ENCODE results near the gene GNAQ. TPM values are rescaled to one million over a fixed set of nuclear protein-coding genes. Genes with fewer than 3 reads are reported as not detected.

Gene GNAQ
- total and polyA plus RNA-seq, 2 donors (not counting 1 experiment from before 2014, with no cell fraction given) = 0.60 to 1.4 TPM

- Histone ChIP-seq H4K20me1 (ENCODE audit: control insufficient read depth, insufficient read depth, low read length, poor library complexity, severe bottlenecking) (no peaks in the 10 kb centered on the region), H3K27ac (ENCODE audit: low read length in 2 of 2) (no peak overlapping the region), H3K4me1 (ENCODE audit: control insufficient read depth in 2 of 2, insufficient read depth in 2 of 2, low read length in 2 of 2) (no peaks in the 10 kb centered on the region), H3K9ac (ENCODE audit: low read length) (no peak overlapping the region), H3K79me2 (ENCODE audit: control insufficient read depth, insufficient read depth, low read length) (no peaks in the 10 kb centered on the region), H3K9me3 (ENCODE audit: control extremely low read depth in 1 of 3, control insufficient read depth in 2 of 3, insufficient read depth in 1 of 3, low read length in 2 of 3) (peaks cover 0 to 4% (median 0%) of the 10 kb centered on the region in 3 donors), H2AFZ (ENCODE audit: insufficient read depth, low read depth, low read length, poor library complexity, severe bottlenecking) (no peak overlapping the region), H3K4me2 (replicated peaks; ENCODE audit: low read depth, low read length, poor library complexity, severe bottlenecking) (no peak overlapping the region), H3K27me3 (replicated peaks in 1 of 4; ENCODE audit: control extremely low read depth in 1 of 4, control insufficient read depth in 3 of 4, insufficient read depth in 4 of 4, low read length in 3 of 4) (no peaks in the 10 kb centered on the region), H3K36me3 (replicated peaks in 1 of 2; ENCODE audit: control extremely low read depth in 1 of 2, control insufficient read depth in 1 of 2, extremely low read depth in 1 of 2, insufficient read depth in 2 of 2, low read length in 1 of 2) (no peaks in the 10 kb centered on the region), H3K4me3 (ENCODE audit: control extremely low read depth in 1 of 5, extremely low read depth in 1 of 5, insufficient read depth in 1 of 5, low read depth in 2 of 5, low read length in 4 of 5) (no peak overlapping the region)
- ATAC-seq (ENCODE audit: low read depth) = no peak
- H3K27ac Mint-ChIP-seq = no peak overlapping the region
- DNase-seq = no peak
- ChIA-PET POLR2A (no interaction called here), CTCF (no interaction called here)
- H3K4me1 Mint-ChIP-seq = no peaks in the 10 kb centered on the region
- TF ChIP-seq, protein P1, sequence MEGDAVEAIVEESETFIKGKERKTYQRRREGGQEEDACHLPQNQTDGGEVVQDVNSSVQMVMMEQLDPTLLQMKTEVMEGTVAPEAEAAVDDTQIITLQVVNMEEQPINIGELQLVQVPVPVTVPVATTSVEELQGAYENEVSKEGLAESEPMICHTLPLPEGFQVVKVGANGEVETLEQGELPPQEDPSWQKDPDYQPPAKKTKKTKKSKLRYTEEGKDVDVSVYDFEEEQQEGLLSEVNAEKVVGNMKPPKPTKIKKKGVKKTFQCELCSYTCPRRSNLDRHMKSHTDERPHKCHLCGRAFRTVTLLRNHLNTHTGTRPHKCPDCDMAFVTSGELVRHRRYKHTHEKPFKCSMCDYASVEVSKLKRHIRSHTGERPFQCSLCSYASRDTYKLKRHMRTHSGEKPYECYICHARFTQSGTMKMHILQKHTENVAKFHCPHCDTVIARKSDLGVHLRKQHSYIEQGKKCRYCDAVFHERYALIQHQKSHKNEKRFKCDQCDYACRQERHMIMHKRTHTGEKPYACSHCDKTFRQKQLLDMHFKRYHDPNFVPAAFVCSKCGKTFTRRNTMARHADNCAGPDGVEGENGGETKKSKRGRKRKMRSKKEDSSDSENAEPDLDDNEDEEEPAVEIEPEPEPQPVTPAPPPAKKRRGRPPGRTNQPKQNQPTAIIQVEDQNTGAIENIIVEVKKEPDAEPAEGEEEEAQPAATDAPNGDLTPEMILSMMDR (IDR thresholded peaks at IDR 0.05) = no peak
- TF ChIP-seq EZH2 (IDR thresholded peaks at IDR 0.05; ENCODE audit: borderline replicate concordance, insufficient read depth, low read depth, low read length, poor library complexity, severe bottlenecking) = no peak
- no peaks in the 10 kb centered on the region for H3K9me3 Mint-ChIP-seq (ENCODE audit: insufficient read depth)
- no peaks in the 10 kb centered on the region for H3K27me3 Mint-ChIP-seq
- WGBS (ENCODE audit: insufficient coverage) = no CpG with 5 or more reads among the region's 9 CpGs
- intact Hi-C loops (cut with micrococcal nuclease) = loop anchor here (5.0 kb wide), 1 partner anchor 296 kb away; no protein-coding TSS in a partner anchor
- no peak overlapping the region for H3K4me3 Mint-ChIP-seq
Measured at GRCh38 chr9:77753180-77753579, 278.4 kb downstream of the GNAQ start.

GRCh38 chr9:77752554-77752953, 279.1 kb downstream of the GNAQ start:
- Mint-ChIP-seq H3K27me3 (no peaks in the 10 kb centered on the region), H3K4me1 (no peaks in the 10 kb centered on the region), H3K4me3 (no peak overlapping the region), H3K27ac (no peak overlapping the region), H3K9me3 (ENCODE audit: insufficient read depth) (no peaks in the 10 kb centered on the region)
- Histone ChIP-seq H3K27me3 (replicated peaks in 1 of 4; ENCODE audit: control extremely low read depth in 1 of 4, control insufficient read depth in 3 of 4, insufficient read depth in 4 of 4, low read length in 3 of 4) (no peaks in the 10 kb centered on the region), H3K27ac (ENCODE audit: low read length in 2 of 2) (no peak overlapping the region), H3K36me3 (replicated peaks in 1 of 2; ENCODE audit: control extremely low read depth in 1 of 2, control insufficient read depth in 1 of 2, extremely low read depth in 1 of 2, insufficient read depth in 2 of 2, low read length in 1 of 2) (no peaks in the 10 kb centered on the region), H3K4me2 (replicated peaks; ENCODE audit: low read depth, low read length, poor library complexity, severe bottlenecking) (no peak overlapping the region), H3K9ac (ENCODE audit: low read length) (no peak overlapping the region), H3K9me3 (ENCODE audit: control extremely low read depth in 1 of 3, control insufficient read depth in 2 of 3, insufficient read depth in 1 of 3, low read length in 2 of 3) (peaks cover 0 to 4% (median 0%) of the 10 kb centered on the region in 3 donors), H3K4me3 (ENCODE audit: control extremely low read depth in 1 of 5, extremely low read depth in 1 of 5, insufficient read depth in 1 of 5, low read depth in 2 of 5, low read length in 4 of 5) (no peak overlapping the region), H4K20me1 (ENCODE audit: control insufficient read depth, insufficient read depth, low read length, poor library complexity, severe bottlenecking) (no peaks in the 10 kb centered on the region), H3K4me1 (ENCODE audit: control insufficient read depth in 2 of 2, insufficient read depth in 2 of 2, low read length in 2 of 2) (no peaks in the 10 kb centered on the region), H2AFZ (ENCODE audit: insufficient read depth, low read depth, low read length, poor library complexity, severe bottlenecking) (no peak overlapping the region), H3K79me2 (ENCODE audit: control insufficient read depth, insufficient read depth, low read length) (no peaks in the 10 kb centered on the region)
- intact Hi-C loops (cut with micrococcal nuclease) = loop anchor here (5.0 kb wide), 1 partner anchor 295 kb away; no protein-coding TSS in a partner anchor
- CTCF ChIA-PET = interaction anchor here (0.8 to 2.7 kb wide), 2 partner anchors 295 to 319 kb away, joined by 4 to 10 read pairs; no protein-coding TSS in a partner anchor
- POLR2A ChIA-PET = no interaction called here
- no CpG with 5 or more reads among the region's 1 CpG for WGBS (ENCODE audit: insufficient coverage)
- DNase-seq = no peak
- ATAC-seq (ENCODE audit: low read depth) = no peak
- TF ChIP-seq, protein P1 (IDR thresholded peaks at IDR 0.05) = no peak
- TF ChIP-seq EZH2 (IDR thresholded peaks at IDR 0.05; ENCODE audit: borderline replicate concordance, insufficient read depth, low read depth, low read length, poor library complexity, severe bottlenecking) = no peak

All from B cell (primary cell).